IPS-NIHi7 (cell line): ENCODE data around the gene MTUS2.

Experiments
- DNase-seq: peaks from one replicate; pipeline ENCODE4 v3.0.0; 2012; ENCODE audit warnings: mixed read lengths; ENCODE audit errors: extremely low spot score

MTUS2 gene

DNA sequence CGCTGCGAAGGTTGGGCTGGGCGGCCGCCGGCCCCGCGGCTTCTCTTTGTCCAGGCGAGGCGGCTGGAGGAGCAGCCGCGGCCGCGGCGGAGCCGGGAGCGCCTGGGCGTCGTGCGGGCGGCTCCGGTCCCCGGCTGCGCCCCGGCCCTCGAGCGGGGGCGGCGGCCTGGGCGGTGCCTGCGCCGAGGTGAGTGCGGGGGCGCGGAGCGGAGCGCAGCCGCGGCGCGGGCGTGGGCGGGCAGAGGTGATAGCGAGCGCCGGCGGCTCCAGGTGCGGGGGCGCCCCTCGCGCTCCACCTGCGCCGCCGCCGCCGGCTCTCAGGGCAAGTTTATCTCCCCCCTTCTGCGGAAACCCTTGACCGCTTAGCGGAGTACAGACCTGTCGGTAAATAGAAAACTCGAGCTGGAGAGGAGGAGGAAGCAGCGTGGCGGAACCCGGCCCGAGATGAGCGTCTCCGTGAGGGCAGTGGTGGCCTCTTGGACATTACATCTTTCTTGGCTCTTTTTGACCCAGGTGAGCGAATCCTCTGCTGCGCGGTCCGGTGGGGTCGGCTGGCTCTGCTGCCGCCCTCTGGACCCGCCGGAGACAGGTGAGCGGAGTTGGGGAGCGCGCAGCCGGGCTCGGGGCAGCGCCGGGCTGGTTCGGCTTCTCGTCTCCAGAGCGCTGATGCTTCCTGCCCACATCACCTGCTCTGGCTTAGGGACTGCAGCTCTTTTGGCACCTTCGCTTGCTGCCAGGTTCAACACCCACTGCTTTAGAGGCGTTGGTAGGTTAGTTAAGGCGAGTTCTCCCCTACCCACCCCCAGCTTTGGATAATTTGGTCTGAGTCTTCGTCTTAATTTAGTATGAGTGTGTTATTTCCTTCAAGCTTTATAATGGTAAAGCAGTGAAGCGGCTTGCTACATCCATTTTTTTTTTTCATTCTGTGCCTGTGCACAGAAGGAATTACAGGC lies at the start of gene MTUS2:
MTUS2 (plus strand) TSS at position 241 of the 953 bp plus-strand sequence.
- peak; percentile 76 for DNase-seq

- no peak for DNase-seq
These were observed 41.6 kb upstream of the MTUS2 start for GRCh38 chr13:28778308-28779215.

- DNase-seq: no peak
These were observed 27.1 kb upstream of the MTUS2 start for GRCh38 chr13:28792992-28793391.

DNA sequence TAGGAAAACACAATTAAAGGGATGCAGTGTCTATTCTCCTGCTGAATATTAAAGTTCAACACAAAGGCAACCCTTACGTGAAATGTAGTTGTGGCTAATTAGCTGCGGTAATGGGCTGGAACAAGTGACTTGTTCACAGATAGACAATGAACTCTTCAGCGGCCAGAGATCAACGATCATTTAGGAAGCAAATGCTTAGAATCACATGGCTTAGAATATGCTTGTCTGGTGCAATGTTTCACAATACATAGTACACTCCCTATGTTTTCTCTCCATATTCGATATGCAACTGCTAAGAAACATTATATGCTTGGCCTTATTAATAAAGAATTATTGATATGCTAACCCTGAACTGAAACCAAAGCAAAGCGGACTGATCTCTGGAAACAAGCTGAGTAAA lies 25.7 kb upstream of the MTUS2 start:
- DNase-seq: no peak

DNA sequence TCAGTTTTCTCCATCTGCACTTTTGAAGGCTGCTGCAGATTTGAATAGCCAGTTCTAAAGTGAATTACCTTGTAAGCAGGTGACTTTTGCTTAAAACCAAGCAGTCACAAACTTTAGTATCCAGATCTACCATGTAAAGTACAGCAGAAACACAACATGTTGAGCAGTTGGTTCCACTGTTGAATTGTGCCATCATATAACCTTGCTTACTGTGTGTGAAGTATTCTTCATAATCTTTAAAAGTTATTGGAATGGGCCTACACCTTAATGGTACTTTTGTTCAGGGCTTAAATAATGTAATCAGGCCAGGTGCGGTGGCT lies 23.2 kb upstream of the MTUS2 start:
- no peak for DNase-seq

- no peak for DNase-seq
These were observed 14.8 kb upstream of the MTUS2 start for GRCh38 chr13:28805193-28805819.

DNA sequence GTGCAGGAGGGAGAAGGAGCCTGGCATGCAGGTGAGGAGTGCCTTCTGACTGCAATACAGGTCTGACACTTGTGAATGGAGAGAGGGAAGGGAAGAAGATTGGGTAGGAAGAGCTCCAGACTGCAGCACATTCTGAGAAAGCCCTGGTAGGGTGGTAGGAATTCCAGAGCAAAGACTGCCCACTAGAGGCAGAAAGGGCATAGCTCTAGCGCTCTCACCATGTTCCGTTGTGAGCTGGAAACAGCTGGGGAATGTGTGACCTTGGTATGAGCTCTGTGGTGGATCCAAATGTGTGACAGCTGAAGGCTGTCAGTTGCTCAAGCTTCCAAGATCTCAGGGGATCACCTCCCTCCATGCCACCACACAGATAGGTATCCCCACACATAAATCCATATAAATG lies 2.9 kb upstream of the MTUS2 start:
- DNase-seq: peak; percentile 49

GRCh38 chr13:28819046-28819730 lies 951 bp upstream of the MTUS2 start:
- DNase-seq: no peak

DNA sequence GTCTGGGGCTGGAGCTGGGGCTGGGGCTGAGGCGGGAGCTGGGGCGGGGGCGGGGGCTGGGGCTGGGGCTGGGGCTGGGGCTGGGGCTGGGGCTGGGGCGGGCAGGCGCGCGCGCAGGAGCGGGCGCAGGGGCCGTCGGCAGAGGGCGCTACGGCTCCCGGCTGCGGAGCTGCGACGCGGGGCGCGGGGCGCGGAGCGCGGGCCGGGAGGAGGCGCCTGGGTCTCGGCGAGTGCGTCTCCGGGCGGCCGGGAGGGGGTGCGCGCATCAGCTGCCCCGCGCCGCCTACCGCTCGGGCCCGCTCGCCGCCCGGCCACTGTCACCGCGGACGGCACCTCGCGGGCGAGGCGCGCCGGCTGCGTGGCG lies 422 bp upstream of the MTUS2 start:
- DNase-seq: peak; percentile 89

DNA sequence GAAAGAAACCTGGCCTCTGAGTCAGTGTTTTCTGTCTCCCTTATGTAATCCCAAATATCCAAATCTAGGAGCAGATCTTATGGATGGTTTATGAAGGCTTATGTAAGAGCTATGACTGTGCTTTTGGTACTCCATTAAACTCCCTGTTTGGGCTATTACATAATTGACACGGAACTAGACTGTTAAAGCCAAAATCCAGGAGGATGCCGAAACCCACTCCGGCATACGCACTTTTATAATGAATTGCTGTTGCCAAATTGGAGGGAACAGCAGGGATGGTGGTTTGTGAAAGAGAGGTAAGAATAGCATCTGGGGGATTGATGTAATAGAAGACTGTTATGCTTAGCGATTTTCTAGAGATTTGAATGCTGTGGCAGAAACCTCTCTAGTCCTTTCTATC lies 2.0 kb downstream of the MTUS2 start:
- DNase-seq: no peak

- no peak for DNase-seq
These were observed 2.7 kb downstream of the MTUS2 start for GRCh38 chr13:28822801-28823200.

GRCh38 chr13:28825379-28825778 lies 5.2 kb downstream of the MTUS2 start:
- DNase-seq: no peak

GRCh38 chr13:28826368-28826767 lies 6.2 kb downstream of the MTUS2 start:
- DNase-seq: no peak

- DNase-seq: no peak
These were observed 10.4 kb downstream of the MTUS2 start for GRCh38 chr13:28830580-28830979.

DNA sequence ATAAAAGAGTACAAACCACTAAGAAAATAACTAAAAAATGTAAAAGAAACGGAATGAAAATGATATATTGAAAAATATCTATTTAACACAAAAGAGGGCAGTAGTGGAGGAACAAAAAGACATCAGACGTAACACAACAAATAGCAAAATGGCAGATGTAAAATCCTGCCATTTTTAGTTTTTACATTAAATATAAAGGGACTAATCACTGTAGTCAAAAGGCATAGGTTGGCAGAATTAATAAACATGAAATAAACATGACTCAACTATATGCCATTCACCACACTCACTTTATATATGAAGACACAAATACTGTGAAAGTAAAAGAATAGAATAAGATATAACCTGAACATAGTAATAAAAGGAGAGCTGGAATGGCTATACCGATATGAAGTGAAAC lies 11.0 kb downstream of the MTUS2 start:
- DNase-seq: no peak

DNA sequence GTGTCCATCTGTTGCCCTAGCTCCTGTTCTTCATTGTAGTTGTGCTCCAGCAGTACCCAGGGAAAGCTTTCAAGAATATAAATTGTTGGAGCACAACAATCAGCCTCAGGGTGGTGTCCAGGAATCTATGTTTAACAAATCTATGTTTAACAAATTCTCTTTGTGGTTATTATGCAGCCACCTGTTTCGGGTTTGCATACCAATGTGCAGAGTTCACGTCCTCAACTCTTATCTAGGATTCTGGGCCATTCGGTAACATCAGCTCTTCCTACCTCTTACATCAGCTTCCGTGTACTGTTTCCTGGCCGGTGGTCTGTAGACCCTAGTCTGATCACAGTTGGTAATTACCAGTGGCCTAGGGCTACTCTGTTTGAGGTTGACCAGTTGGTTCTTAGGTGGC lies 17.0 kb downstream of the MTUS2 start:
- DNase-seq: no peak

DNA sequence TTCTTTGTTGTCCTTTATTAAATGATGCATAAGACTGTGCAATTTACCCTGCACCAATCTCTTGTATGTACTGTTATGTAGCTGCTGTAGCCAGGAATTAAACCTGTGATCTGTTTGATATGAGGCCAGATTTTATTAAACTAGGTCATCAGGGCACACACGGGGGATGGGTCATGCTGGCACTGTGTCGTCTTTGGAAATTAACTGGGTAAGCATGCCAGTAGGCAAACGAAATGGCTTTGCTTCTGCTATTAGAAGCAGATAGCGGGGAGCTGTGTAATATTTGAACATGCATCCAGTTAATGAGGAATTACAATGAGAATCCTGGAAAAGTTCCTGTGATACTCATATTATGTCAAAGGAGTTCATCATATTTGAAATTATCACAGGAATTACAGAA lies 23.5 kb downstream of the MTUS2 start:
- no peak for DNase-seq

GRCh38 chr13:28849441-28849840 lies 29.3 kb downstream of the MTUS2 start:
- no peak for DNase-seq

- no peak for DNase-seq
These were observed 30.1 kb downstream of the MTUS2 start for GRCh38 chr13:28850226-28850625.

DNA sequence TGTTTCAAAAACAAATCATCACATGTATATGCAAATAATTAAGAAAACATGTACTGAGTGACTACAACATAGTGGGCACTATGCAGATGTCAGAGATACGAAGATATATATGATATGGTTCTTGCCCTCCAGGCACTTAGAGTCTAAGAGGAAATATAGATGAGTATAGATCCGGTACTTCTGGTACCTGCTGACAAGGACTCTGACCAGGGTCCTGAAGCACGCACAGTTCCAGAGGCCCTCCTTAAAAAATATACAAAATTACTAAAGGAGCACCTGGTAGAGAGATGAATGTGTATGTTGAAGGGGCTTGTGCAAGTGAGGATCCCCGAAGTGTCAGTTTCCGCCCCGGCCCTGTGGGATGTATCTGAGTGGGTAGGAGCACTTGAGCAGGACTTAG lies 31.3 kb downstream of the MTUS2 start:
- DNase-seq: no peak

DNA sequence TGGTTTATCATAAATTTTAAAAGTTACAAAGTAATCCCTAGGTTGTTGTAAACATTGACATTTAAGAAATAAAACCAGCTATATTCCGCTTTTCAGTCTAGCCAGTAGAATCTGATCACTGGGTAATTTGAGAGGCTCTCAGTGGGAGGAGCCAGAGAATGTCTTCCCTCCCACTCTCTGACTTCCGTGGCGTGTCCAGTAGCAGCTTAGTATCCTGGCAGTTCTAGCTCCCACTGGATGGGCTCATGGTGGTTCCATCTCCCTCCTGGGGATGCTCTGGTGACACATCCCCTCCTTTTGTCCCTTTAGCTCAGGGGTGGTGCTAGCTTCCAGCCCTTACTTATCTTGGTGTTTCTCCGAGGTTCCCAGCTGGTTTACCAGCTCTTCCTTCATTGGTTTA lies 34.5 kb downstream of the MTUS2 start:
- peak; percentile 38 for DNase-seq

DNA sequence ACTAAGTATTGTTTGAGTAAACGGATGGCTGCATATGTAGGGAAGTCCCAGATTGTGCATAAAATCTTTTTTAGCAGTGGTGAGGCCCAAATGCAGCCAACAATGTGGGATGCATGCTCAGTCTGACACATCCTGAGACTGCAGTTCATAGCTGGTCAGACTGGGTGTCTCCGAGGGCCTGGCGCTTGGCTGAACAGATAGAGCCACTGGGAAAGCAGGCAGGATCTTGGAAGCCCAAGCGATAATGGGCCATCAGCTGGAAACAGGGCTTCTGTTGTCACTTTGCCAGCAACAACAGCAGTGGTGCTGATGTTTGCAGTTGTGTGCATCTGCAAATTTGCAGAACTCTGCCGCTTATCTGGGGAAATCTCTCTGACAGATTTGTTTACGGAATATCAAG lies 36.1 kb downstream of the MTUS2 start:
- DNase-seq: no peak
